Measurements from ENCODE around the gene KIFBP. TPM values are rescaled to one million over a fixed set of nuclear protein-coding genes. Genes with fewer than 3 reads are reported as not detected.

KIFBP gene
- total and polyA plus RNA-seq, 2 donors (not counting 3 experiments of a cell fraction or from before 2014, with no cell fraction given), result 17.6 to 39.8 TPM

GRCh38 chr10:69044546-69044945, 55.9 kb downstream of the KIFBP start:
- H2AFZ ChIP-seq (ENCODE audit: low read depth, low read length), result no peak overlapping the region
- no peak overlapping the region for H3K4me3 ChIP-seq (replicated peaks in 1 of 3; ENCODE audit: insufficient read depth in 1 of 3, low read depth in 1 of 3, low read length in 3 of 3)
- no peak overlapping the region for H3K4me2 ChIP-seq (ENCODE audit: insufficient read depth, low read length)
- no peak overlapping the region for H3K27ac ChIP-seq (ENCODE audit: insufficient read depth, low read depth, low read length)
- H3K36me3 ChIP-seq (ENCODE audit: control insufficient read depth in 2 of 2, extremely low read depth in 1 of 2, insufficient read depth in 2 of 2, low read length in 2 of 2), result no peaks in the 10 kb centered on the region
- DNase-seq (ENCODE audit: low read depth, low spot score) (no peak), FAIRE-seq (no peak)
- H3K27me3 ChIP-seq (ENCODE audit: control insufficient read depth in 2 of 2, insufficient read depth in 2 of 2, low read length in 2 of 2), result no peaks in the 10 kb centered on the region
- no peak overlapping the region for H3K9ac ChIP-seq (replicated peaks; ENCODE audit: extremely low read depth, insufficient read depth, low read length)
- H3K9me3 ChIP-seq (replicated peaks; ENCODE audit: control insufficient read depth, insufficient read depth, low read length), result no peaks in the 10 kb centered on the region
- no peaks in the 10 kb centered on the region for H4K20me1 ChIP-seq (replicated peaks; ENCODE audit: control insufficient read depth, extremely low read depth, insufficient read depth, low read length)
- TF ChIP-seq FOS (IDR thresholded peaks at IDR 0.05; ENCODE audit: borderline replicate concordance, insufficient read depth, low read length), result no peak
- no peak for TF ChIP-seq EZH2 (IDR thresholded peaks at IDR 0.05; ENCODE audit: borderline replicate concordance, low read depth, low read length, severe bottlenecking)
- TF ChIP-seq, protein P1, sequence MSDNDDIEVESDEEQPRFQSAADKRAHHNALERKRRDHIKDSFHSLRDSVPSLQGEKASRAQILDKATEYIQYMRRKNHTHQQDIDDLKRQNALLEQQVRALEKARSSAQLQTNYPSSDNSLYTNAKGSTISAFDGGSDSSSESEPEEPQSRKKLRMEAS (IDR thresholded peaks at IDR 0.05; ENCODE audit: insufficient read depth, insufficient read length), result no peak
- no peak for TF ChIP-seq MYC (IDR thresholded peaks at IDR 0.05; ENCODE audit: low read depth, low read length)
- TF ChIP-seq JUN (IDR thresholded peaks at IDR 0.05; ENCODE audit: borderline replicate concordance, insufficient read depth, insufficient read length, low read depth), result no peak
- TF ChIP-seq POLR2A (IDR thresholded peaks at IDR 0.05; ENCODE audit: low read depth, low read length), result no peak
- no peak for TF ChIP-seq GATA2 (IDR thresholded peaks at IDR 0.05; ENCODE audit: insufficient read depth, insufficient read length, low read depth, low read length)
- TF ChIP-seq CTCF (IDR thresholded peaks at IDR 0.05; ENCODE audit: extremely low read depth in 1 of 2, insufficient read depth in 1 of 2, low read depth in 1 of 2, low read length in 2 of 2), result no peak
- no peak for TF ChIP-seq POLR2AphosphoS5 (IDR thresholded peaks at IDR 0.05; ENCODE audit: insufficient read depth, low read depth, low read length)
- BruUV-seq (replicated peaks), result no TSS peak
- no peaks in the 10 kb centered on the region for H3K79me2 ChIP-seq (ENCODE audit: control insufficient read depth, insufficient read depth, low read length)
- H3K9me1 ChIP-seq (replicated peaks; ENCODE audit: control insufficient read depth, extremely low read depth, insufficient read depth, low read length), result no peaks in the 10 kb centered on the region
- intact Hi-C loops (cut with micrococcal nuclease), result no loop called here
- ChIA-PET POLR2A (no interaction called here), CTCF (no interaction called here)
- dilution Hi-C loops (cut with MboI; ENCODE audit: extremely low pct_ligation_motif_present, low sequenced_read_pairs), result no loop called here
- peaks cover 5% of the 10 kb centered on the region for H3K4me1 ChIP-seq (ENCODE audit: control insufficient read depth, extremely low read depth, insufficient read depth, low read length)

All from endothelial cell of umbilical vein (primary cell).